Stimulated activated CD8-positive, alpha-beta memory T cell treated with anti-CD3 and anti-CD28 coated beads, Interleukin-12 subunit alpha, Interleukin-12 subunit beta, amount 100 ng/mL, for 4 hours (primary cell): ENCODE measurements around the gene TBCA.
A peak's percentile ranks its signal among the peaks of the same experiment; 100 is the strongest.

Source experiments
- DNase-seq: peaks from one replicate; pipeline ENCODE4 v3.0.0-alpha.2; 2020; ENCODE audit warnings: low read depth

TBCA gene

GRCh38 chr5:77775790-77776553 is at the start of gene TBCA:
TBCA (minus strand) TSS chr5:77776339; CDS start chr5:77776257, 82 bp downstream.
- DNase-seq = peak; percentile 90

GRCh38 chr5:77824981-77825380 is 48.8 kb upstream of the TBCA start:
- no peak for DNase-seq

GRCh38 chr5:77816686-77817085 is 40.5 kb upstream of the TBCA start:
- DNase-seq = no peak

- DNase-seq = no peak
These were observed 36.9 kb upstream of the TBCA start for GRCh38 chr5:77812926-77813589.

- no peak for DNase-seq
These were observed 30.2 kb upstream of the TBCA start for GRCh38 chr5:77806213-77806843.

- DNase-seq = no peak
These were observed 22.3 kb upstream of the TBCA start for GRCh38 chr5:77798456-77798855.

- no peak for DNase-seq
These were observed 21.0 kb upstream of the TBCA start for GRCh38 chr5:77797136-77797535.

- DNase-seq = no peak
These were observed 19.7 kb upstream of the TBCA start for GRCh38 chr5:77795846-77796245.

- DNase-seq = no peak
These were observed 19.1 kb upstream of the TBCA start for GRCh38 chr5:77795268-77795667.

- no peak for DNase-seq
These were observed 15.8 kb upstream of the TBCA start for GRCh38 chr5:77791926-77792325.

- DNase-seq = no peak
These were observed 15.2 kb upstream of the TBCA start for GRCh38 chr5:77791356-77791755.

GRCh38 chr5:77785229-77785628 is 9.1 kb upstream of the TBCA start:
- no peak for DNase-seq

GRCh38 chr5:77784735-77785134 is 8.6 kb upstream of the TBCA start:
- DNase-seq = no peak

- no peak for DNase-seq
These were observed 4.9 kb upstream of the TBCA start for GRCh38 chr5:77781076-77781475.

- DNase-seq = no peak
These were observed 2.8 kb upstream of the TBCA start for GRCh38 chr5:77778881-77779438.

GRCh38 chr5:77778398-77778797 is 2.3 kb upstream of the TBCA start:
- no peak for DNase-seq

- no peak for DNase-seq
These were observed 1.8 kb upstream of the TBCA start for GRCh38 chr5:77777911-77778310.

GRCh38 chr5:77777281-77777892 is 1.2 kb upstream of the TBCA start:
- no peak for DNase-seq

GRCh38 chr5:77776554-77777206 is 541 bp upstream of the TBCA start:
- DNase-seq = no peak

GRCh38 chr5:77774981-77775789 is 954 bp downstream of the TBCA start:
- DNase-seq = no peak

GRCh38 chr5:77773734-77774280 is 2.3 kb downstream of the TBCA start:
- DNase-seq = no peak
